ENCODE results near the gene EPHB1.

DNA sequence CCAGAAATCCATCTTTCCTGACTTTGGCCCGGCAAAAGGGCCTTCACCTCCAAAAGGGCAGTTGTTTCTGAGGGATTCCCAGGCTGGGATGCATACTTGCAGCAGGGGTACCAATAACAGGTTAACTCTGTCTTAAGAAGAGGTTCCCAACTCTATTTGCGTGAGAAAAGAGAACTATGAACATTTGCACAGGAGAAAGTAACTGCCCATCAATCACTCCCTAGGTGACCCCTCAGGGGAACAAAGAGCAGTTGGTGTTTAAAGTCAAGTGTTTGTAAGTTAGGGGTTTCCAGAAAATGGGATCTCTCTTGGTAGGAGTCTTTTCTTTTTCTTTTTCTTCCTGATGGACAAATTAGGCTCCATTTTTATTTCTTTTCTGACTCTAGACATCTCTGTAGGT is 97.3 kb downstream of the EPHB1 start:
- TF ChIP-seq POLR2AphosphoS5 (IDR thresholded peaks at IDR 0.05; ENCODE audit: low read depth) (no peak), SPI1 (IDR thresholded peaks at IDR 0.05; ENCODE audit: borderline replicate concordance, low read depth) (no peak)
- TF ChIP-seq, protein P1, sequence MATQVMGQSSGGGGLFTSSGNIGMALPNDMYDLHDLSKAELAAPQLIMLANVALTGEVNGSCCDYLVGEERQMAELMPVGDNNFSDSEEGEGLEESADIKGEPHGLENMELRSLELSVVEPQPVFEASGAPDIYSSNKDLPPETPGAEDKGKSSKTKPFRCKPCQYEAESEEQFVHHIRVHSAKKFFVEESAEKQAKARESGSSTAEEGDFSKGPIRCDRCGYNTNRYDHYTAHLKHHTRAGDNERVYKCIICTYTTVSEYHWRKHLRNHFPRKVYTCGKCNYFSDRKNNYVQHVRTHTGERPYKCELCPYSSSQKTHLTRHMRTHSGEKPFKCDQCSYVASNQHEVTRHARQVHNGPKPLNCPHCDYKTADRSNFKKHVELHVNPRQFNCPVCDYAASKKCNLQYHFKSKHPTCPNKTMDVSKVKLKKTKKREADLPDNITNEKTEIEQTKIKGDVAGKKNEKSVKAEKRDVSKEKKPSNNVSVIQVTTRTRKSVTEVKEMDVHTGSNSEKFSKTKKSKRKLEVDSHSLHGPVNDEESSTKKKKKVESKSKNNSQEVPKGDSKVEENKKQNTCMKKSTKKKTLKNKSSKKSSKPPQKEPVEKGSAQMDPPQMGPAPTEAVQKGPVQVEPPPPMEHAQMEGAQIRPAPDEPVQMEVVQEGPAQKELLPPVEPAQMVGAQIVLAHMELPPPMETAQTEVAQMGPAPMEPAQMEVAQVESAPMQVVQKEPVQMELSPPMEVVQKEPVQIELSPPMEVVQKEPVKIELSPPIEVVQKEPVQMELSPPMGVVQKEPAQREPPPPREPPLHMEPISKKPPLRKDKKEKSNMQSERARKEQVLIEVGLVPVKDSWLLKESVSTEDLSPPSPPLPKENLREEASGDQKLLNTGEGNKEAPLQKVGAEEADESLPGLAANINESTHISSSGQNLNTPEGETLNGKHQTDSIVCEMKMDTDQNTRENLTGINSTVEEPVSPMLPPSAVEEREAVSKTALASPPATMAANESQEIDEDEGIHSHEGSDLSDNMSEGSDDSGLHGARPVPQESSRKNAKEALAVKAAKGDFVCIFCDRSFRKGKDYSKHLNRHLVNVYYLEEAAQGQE (IDR thresholded peaks at IDR 0.05; ENCODE audit: insufficient replicate concordance, low read depth): no peak
- TF ChIP-seq, protein P2, sequence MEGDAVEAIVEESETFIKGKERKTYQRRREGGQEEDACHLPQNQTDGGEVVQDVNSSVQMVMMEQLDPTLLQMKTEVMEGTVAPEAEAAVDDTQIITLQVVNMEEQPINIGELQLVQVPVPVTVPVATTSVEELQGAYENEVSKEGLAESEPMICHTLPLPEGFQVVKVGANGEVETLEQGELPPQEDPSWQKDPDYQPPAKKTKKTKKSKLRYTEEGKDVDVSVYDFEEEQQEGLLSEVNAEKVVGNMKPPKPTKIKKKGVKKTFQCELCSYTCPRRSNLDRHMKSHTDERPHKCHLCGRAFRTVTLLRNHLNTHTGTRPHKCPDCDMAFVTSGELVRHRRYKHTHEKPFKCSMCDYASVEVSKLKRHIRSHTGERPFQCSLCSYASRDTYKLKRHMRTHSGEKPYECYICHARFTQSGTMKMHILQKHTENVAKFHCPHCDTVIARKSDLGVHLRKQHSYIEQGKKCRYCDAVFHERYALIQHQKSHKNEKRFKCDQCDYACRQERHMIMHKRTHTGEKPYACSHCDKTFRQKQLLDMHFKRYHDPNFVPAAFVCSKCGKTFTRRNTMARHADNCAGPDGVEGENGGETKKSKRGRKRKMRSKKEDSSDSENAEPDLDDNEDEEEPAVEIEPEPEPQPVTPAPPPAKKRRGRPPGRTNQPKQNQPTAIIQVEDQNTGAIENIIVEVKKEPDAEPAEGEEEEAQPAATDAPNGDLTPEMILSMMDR (IDR thresholded peaks at IDR 0.05; ENCODE audit: insufficient read depth, low read length): no peak
